Measurements from ENCODE around the gene ZFP36.

DNA sequence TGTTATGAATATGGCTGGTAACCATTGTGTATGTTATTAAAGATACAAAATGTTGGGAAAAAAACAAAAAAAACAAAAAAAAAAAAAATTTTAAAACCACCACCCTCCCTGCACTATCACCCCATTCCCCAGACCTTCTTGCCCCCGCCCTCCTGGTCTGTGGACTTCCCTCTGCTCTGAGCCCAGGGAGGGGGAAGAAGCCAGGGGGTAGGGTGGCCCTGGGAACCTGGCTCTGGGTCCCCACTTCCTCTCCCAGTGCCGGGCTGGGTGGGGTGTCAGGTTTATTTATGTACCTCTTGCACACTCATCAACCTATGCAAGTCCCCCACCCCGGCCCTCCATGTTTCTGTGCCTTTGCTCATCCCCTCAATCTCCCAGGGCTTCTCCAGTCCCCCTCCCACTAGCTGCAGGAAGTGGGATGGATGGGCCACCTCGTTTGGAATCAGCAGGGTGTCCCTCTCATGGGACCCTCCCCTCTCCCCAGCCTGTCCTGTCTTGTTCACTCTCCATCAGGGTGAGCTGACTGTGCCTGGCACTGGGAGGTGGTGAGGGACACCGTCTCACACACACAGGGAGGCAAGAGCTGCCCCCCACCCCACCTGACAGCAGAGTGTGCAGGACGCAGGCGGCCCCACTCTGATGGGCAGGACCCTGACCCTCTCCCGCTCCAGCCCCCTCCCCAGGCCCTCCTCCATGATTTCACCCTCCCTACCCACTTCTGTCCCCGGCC, 21.6 kb upstream of the ZFP36 start:
- TF ChIP-seq TCF7L2 (IDR thresholded peaks at IDR 0.05; ENCODE audit: low read depth, low read length) = no peak
- TF ChIP-seq, protein P1, sequence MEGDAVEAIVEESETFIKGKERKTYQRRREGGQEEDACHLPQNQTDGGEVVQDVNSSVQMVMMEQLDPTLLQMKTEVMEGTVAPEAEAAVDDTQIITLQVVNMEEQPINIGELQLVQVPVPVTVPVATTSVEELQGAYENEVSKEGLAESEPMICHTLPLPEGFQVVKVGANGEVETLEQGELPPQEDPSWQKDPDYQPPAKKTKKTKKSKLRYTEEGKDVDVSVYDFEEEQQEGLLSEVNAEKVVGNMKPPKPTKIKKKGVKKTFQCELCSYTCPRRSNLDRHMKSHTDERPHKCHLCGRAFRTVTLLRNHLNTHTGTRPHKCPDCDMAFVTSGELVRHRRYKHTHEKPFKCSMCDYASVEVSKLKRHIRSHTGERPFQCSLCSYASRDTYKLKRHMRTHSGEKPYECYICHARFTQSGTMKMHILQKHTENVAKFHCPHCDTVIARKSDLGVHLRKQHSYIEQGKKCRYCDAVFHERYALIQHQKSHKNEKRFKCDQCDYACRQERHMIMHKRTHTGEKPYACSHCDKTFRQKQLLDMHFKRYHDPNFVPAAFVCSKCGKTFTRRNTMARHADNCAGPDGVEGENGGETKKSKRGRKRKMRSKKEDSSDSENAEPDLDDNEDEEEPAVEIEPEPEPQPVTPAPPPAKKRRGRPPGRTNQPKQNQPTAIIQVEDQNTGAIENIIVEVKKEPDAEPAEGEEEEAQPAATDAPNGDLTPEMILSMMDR (IDR thresholded peaks at IDR 0.05) = no peak
